RWPE2 (cell line): ENCODE results near the gene SEMA5A.

ENCODE experiments used
- ATAC-seq: fragments of 200-7000 bp; cut with Tn5 transposase; 3 replicates; pipeline ENCODE4 v1.9.1; 2021; ENCODE audit warnings: low read depth
- DNase-seq: peaks from one replicate; pipeline ENCODE4 v3.0.0-alpha.2; 2020; ENCODE audit warnings: low spot score
- H3K27ac ChIP-seq: fragments of 450-650 bp; 2 replicates; pipeline ENCODE4 v1.5.1; 2017; ENCODE audit warnings: mild to moderate bottlenecking; ENCODE audit not compliant: poor library complexity, severe bottlenecking
- H3K27me3 ChIP-seq: fragments of 250-450 bp; sonication (Bioruptor Pico); 2 replicates; pipeline ENCODE4 v1.5.1; 2021; ENCODE audit warnings: mild to moderate bottlenecking, moderate library complexity; ENCODE audit not compliant: insufficient read depth, poor library complexity, severe bottlenecking
- H3K36me3 ChIP-seq: fragments of 250-450 bp; sonication (Bioruptor Pico); 2 replicates; pipeline ENCODE4 v1.5.1; 2020; ENCODE audit warnings: low read depth, mild to moderate bottlenecking, moderate library complexity
- H3K4me1 ChIP-seq: fragments of 250-450 bp; sonication (Bioruptor Pico); 2 replicates; pipeline ENCODE4 v1.5.1; 2021; ENCODE audit warnings: mild to moderate bottlenecking, moderate library complexity; ENCODE audit not compliant: insufficient read depth, poor library complexity, severe bottlenecking
- H3K4me3 ChIP-seq: fragments of 250-450 bp; sonication (Bioruptor Pico); 2 replicates; pipeline ENCODE4 v1.5.1; 2021; ENCODE audit warnings: mild to moderate bottlenecking, moderate library complexity; ENCODE audit not compliant: severe bottlenecking
- H3K9me3 ChIP-seq: fragments of 250-450 bp; sonication (Bioruptor Pico); 2 replicates; pipeline ENCODE4 v1.5.1; 2021; ENCODE audit warnings: mild to moderate bottlenecking, moderate library complexity; ENCODE audit not compliant: severe bottlenecking
- TF ChIP-seq, protein P1 (sequence below): fragments of 450-650 bp; IDR thresholded peaks from one replicate; pipeline ENCODE4 v1.5.1; 2017; ENCODE audit warnings: mild to moderate bottlenecking, moderate library complexity; ENCODE audit not compliant: poor library complexity, severe bottlenecking

Gene SEMA5A

DNA sequence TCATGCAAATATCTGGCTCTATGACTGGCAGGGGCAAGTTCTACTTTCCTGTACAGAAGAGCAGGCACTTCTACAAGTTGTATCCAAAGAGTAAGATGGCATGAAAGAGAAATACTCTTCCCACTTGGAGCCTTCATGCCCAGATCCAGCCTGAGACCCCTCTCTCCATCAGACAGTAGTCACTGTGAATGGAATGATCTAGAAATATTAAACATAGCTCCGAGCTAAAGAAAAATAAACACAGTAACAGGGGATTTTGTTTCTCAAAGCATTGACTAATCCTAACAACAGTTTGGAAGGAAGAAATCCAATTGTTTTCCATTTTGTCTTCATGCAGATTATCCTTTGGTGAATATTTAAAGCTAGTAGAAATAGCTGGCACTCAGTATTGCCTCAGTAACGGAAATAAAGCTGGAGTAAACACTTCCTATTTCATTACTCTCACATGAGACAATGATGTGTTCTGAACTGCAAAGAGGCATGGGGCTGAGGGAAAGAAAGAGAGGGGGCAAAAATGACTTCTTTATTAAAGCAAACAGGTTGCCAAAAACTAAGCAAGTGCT, 100.0 kb downstream of the SEMA5A start:
- H3K9me3 ChIP-seq = no peaks in the 10 kb centered on the region
- TF ChIP-seq, protein P1, sequence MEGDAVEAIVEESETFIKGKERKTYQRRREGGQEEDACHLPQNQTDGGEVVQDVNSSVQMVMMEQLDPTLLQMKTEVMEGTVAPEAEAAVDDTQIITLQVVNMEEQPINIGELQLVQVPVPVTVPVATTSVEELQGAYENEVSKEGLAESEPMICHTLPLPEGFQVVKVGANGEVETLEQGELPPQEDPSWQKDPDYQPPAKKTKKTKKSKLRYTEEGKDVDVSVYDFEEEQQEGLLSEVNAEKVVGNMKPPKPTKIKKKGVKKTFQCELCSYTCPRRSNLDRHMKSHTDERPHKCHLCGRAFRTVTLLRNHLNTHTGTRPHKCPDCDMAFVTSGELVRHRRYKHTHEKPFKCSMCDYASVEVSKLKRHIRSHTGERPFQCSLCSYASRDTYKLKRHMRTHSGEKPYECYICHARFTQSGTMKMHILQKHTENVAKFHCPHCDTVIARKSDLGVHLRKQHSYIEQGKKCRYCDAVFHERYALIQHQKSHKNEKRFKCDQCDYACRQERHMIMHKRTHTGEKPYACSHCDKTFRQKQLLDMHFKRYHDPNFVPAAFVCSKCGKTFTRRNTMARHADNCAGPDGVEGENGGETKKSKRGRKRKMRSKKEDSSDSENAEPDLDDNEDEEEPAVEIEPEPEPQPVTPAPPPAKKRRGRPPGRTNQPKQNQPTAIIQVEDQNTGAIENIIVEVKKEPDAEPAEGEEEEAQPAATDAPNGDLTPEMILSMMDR = no peak
- H3K4me3 ChIP-seq = no peak overlapping the region
- H3K27me3 ChIP-seq = no peaks in the 10 kb centered on the region
- H3K4me1 ChIP-seq = peaks cover 1% of the 10 kb centered on the region
- no peak for ATAC-seq
- no peaks in the 10 kb centered on the region for H3K36me3 ChIP-seq
- no peak for DNase-seq
- H3K27ac ChIP-seq = no peak overlapping the region

DNA sequence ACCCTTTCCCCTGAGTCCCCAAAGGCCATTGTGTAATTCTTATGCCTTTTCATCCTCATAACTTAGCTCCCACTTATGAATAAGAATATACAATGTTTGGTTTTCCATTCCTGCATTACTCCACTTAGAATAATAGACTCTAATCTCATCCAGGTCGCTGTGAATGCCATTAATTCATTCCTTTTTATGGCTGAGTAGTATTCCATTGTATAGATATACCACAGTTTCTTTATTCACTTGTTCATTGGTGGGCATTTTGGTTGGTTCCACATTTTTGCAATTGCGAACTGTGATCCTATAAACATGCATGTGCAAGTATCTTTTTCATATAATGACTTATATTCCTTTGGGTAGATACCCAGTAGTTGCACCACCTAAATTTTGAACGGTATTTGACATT, 101.5 kb downstream of the SEMA5A start:
- H3K27ac ChIP-seq = no peak overlapping the region
- TF ChIP-seq, protein P1 = no peak
- no peaks in the 10 kb centered on the region for H3K27me3 ChIP-seq
- H3K4me3 ChIP-seq = no peak overlapping the region
- ATAC-seq (no peak), DNase-seq (no peak)
- peaks cover 16% of the 10 kb centered on the region for H3K4me1 ChIP-seq
- no peaks in the 10 kb centered on the region for H3K36me3 ChIP-seq
- no peaks in the 10 kb centered on the region for H3K9me3 ChIP-seq

DNA sequence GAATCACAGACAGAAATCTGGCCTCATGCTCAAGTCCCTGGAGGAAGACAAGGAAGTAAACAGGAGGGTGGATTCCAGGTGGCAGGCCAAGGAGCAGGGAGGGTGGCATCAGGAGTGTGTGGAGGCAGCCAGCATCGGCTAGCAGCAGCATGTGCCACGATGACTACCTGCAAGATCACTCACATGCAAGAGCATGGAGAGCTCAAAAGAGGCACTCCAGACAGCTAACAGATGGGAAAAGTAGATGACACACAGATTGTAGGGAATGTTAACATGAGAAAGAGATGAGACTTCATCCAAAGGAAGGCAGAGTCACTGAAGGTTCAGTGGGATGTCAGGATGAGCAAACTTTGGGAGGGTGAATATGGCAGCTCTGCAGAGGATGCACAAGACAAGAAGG, 104.3 kb downstream of the SEMA5A start:
- peak overlapping the region; percentile 89 for H3K27ac ChIP-seq
- no peaks in the 10 kb centered on the region for H3K9me3 ChIP-seq
- no peaks in the 10 kb centered on the region for H3K27me3 ChIP-seq
- DNase-seq (no peak), ATAC-seq (no peak)
- H3K4me3 ChIP-seq = no peak overlapping the region
- TF ChIP-seq, protein P1 = no peak
- H3K4me1 ChIP-seq = peaks cover 25% of the 10 kb centered on the region
- H3K36me3 ChIP-seq = no peaks in the 10 kb centered on the region

- DNase-seq = no peak
- TF ChIP-seq, protein P1 = no peak
- Histone ChIP-seq H3K27me3 (no peaks in the 10 kb centered on the region), H3K4me1 (peaks cover 25% of the 10 kb centered on the region), H3K4me3 (no peak overlapping the region), H3K36me3 (no peaks in the 10 kb centered on the region), H3K9me3 (no peaks in the 10 kb centered on the region), H3K27ac (peak overlapping the region; percentile 89)
- peak; percentile 92 for ATAC-seq
These were observed 105.4 kb downstream of the SEMA5A start for GRCh38 chr5:9440517-9440916.

DNA sequence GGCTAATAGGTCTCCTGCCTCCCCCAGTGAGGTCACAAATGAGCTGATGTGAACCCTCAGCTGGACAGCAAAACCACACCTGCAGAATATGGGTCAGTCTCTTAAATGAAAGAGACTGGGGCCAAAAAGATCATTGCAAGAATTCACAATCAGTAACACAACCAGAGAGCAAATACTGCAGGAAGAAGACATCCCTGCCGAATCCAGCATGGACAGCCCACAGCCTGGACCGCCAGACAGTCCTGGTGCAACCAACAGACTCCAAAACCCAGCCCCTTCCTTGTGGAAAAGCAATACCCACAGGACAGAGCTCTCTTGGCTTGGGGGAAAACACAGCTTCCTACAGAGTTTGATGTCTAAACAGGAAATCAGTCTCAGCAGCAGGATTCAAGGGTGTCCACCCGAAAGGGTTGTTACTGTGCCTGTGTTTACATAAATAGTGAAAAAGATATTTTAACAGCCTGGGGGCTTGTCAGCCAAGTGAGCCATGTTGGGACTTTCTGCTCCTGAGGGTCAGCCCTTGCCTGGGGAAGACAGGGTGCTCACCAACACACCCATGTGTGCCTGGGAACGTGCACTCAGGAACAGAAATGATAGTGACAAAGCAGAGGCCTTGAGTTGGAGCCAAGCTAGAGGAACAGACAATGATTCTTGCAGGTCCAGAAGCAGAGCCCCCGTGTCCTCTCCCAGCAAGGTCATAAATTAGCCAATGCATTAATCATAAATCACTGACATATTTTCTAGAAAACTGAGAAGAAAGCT, 106.2 kb downstream of the SEMA5A start:
- no peak for DNase-seq
- Histone ChIP-seq H3K36me3 (no peaks in the 10 kb centered on the region), H3K9me3 (no peaks in the 10 kb centered on the region), H3K4me3 (no peak overlapping the region), H3K27me3 (no peaks in the 10 kb centered on the region), H3K27ac (peak overlapping the region; percentile 89), H3K4me1 (peaks cover 25% of the 10 kb centered on the region)
- TF ChIP-seq, protein P1 = no peak
- ATAC-seq = peak; percentile 11; the same call in 1 of the 3 replicates
